Measurements from ENCODE around the gene NGFR. TPM values are rescaled to one million over a fixed set of nuclear protein-coding genes. Genes with fewer than 3 reads are reported as not detected.
"Not testable (repeated sequence)": the region's sequence is repeated elsewhere in the genome, so short reads cannot be mapped to it uniquely, and the experiment has no call there.

Gene NGFR
- total RNA-seq, 1 donor from 2014 or later: 8.9 TPM

- Histone ChIP-seq H3K36me3 (no peaks in the 10 kb centered on the region), H3K4me3 (peak overlapping the region; percentile 69), H3K9me3 (replicated peaks) (no peaks in the 10 kb centered on the region), H3K27ac (replicated peaks) (no peak overlapping the region), H3K4me1 (peaks cover 38% of the 10 kb centered on the region), H3K27me3 (ENCODE audit: low read depth) (peaks cover 92% of the 10 kb centered on the region)
- peak; percentile 62 for DNase-seq
- TF ChIP-seq, protein P1, sequence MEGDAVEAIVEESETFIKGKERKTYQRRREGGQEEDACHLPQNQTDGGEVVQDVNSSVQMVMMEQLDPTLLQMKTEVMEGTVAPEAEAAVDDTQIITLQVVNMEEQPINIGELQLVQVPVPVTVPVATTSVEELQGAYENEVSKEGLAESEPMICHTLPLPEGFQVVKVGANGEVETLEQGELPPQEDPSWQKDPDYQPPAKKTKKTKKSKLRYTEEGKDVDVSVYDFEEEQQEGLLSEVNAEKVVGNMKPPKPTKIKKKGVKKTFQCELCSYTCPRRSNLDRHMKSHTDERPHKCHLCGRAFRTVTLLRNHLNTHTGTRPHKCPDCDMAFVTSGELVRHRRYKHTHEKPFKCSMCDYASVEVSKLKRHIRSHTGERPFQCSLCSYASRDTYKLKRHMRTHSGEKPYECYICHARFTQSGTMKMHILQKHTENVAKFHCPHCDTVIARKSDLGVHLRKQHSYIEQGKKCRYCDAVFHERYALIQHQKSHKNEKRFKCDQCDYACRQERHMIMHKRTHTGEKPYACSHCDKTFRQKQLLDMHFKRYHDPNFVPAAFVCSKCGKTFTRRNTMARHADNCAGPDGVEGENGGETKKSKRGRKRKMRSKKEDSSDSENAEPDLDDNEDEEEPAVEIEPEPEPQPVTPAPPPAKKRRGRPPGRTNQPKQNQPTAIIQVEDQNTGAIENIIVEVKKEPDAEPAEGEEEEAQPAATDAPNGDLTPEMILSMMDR (IDR thresholded peaks at IDR 0.05; ENCODE audit: borderline replicate concordance): no peak
- intact Hi-C loops (cut with micrococcal nuclease): no loop called here
Observed at GRCh38 chr17:49497148-49498028, 2.3 kb downstream of the NGFR start.

- Histone ChIP-seq H3K27me3 (ENCODE audit: low read depth) (peaks cover 94% of the 10 kb centered on the region), H3K4me1 (peaks cover 38% of the 10 kb centered on the region), H3K27ac (replicated peaks) (no peak overlapping the region), H3K4me3 (peak overlapping the region; percentile 69), H3K36me3 (no peaks in the 10 kb centered on the region), H3K9me3 (replicated peaks) (no peaks in the 10 kb centered on the region)
- intact Hi-C loops (cut with micrococcal nuclease): no loop called here
- no peak for DNase-seq
- TF ChIP-seq, protein P1 (IDR thresholded peaks at IDR 0.05; ENCODE audit: borderline replicate concordance): peak; percentile 8
Observed at GRCh38 chr17:49498029-49498615, 3.0 kb downstream of the NGFR start.

DNA sequence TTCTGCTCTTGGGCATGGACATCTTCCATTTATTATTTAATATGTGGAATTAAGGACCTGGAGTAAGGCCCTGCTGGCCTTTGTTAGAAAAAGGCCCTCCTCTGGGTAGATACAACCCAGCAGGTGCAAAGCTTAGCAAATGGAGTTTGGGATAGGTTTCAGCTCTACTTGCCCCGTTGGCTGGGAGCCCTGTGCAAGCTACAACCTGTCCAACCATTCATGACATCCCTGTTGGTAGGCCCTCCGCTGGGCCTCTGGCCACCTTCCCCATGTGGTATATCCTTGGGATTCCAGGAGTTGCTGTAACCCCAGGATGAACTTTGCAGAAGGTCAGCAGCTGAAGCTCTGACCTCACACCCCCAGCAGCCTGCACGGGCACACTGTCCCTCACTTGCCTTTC lies 6.4 kb downstream of the NGFR start:
- TF ChIP-seq, protein P1 (IDR thresholded peaks at IDR 0.05; ENCODE audit: borderline replicate concordance): no peak
- peaks cover 96% of the 10 kb centered on the region for H3K27me3 ChIP-seq (ENCODE audit: low read depth)
- H3K36me3 ChIP-seq: no peaks in the 10 kb centered on the region
- no peak overlapping the region for H3K27ac ChIP-seq (replicated peaks)
- peaks cover 23% of the 10 kb centered on the region for H3K4me1 ChIP-seq
- DNase-seq: no peak
- H3K9me3 ChIP-seq (replicated peaks): no peaks in the 10 kb centered on the region
- no peak overlapping the region for H3K4me3 ChIP-seq
- intact Hi-C loops (cut with micrococcal nuclease): loop anchor here (5.0 kb wide), 1 partner anchor 56 kb away; no protein-coding TSS in a partner anchor

- intact Hi-C loops (cut with micrococcal nuclease): loop anchor here (5.0 kb wide), 1 partner anchor 55 kb away; no protein-coding TSS in a partner anchor
- Histone ChIP-seq H3K27ac (replicated peaks) (no peak overlapping the region), H3K4me1 (peaks cover 16% of the 10 kb centered on the region), H3K27me3 (ENCODE audit: low read depth) (peaks cover 94% of the 10 kb centered on the region), H3K36me3 (no peaks in the 10 kb centered on the region), H3K9me3 (replicated peaks) (no peaks in the 10 kb centered on the region), H3K4me3 (no peak overlapping the region)
- TF ChIP-seq, protein P1 (IDR thresholded peaks at IDR 0.05; ENCODE audit: borderline replicate concordance): no peak
- no peak for DNase-seq
Observed at GRCh38 chr17:49502254-49502653, 7.2 kb downstream of the NGFR start.

GRCh38 chr17:49502680-49503079 lies 7.6 kb downstream of the NGFR start:
- DNase-seq; H3K27ac ChIP-seq (replicated peaks); H3K9me3 ChIP-seq (replicated peaks); H3K4me3 ChIP-seq; H3K36me3 ChIP-seq: not testable (repeated sequence)
- H3K4me1 ChIP-seq: peaks cover 11% of the 10 kb centered on the region
- intact Hi-C loops (cut with micrococcal nuclease): loop anchor here (5.0 kb wide), 1 partner anchor 55 kb away; no protein-coding TSS in a partner anchor
- peaks cover 94% of the 10 kb centered on the region for H3K27me3 ChIP-seq (ENCODE audit: low read depth)
